Kidney (tissue), 14 donors: Measurements from ENCODE around the gene FNDC1. TPM values are rescaled to one million over a fixed set of nuclear protein-coding genes. Genes with fewer than 3 reads are reported as not detected.

Experiments used
- DNase-seq, 5 donors: peaks; one replicate each; pipeline ENCODE4 v3.0.0-alpha.2; 2013 to 2020
- FAIRE-seq: peaks from 2 replicates; lab custom pipeline; 2012; peaks lifted over from hg19 to GRCh38; lab: Jason Lieb, UNC
- H3K27ac ChIP-seq, 2 donors: one replicate each; pipeline ENCODE4 v1.7.0; 2013; ENCODE audit warnings: low read depth in 2 of 2, low read length in 2 of 2, inconsistent platforms in 1 of 2
- H3K27me3 ChIP-seq: one replicate; pipeline ENCODE4 v1.7.1; 2013; ENCODE audit warnings: low read length, inconsistent platforms; ENCODE audit not compliant: control insufficient read depth, insufficient read depth
- H3K36me3 ChIP-seq, 3 donors: one replicate each; pipeline versions ENCODE4 v1.7.0 to v1.7.1; 2013; ENCODE audit warnings: low read length in 3 of 3, control low read depth in 1 of 3, inconsistent platforms in 1 of 3; ENCODE audit not compliant: insufficient read depth in 3 of 3, control insufficient read depth in 2 of 3
- H3K4me1 ChIP-seq, 3 donors: one replicate each; pipeline versions ENCODE4 v1.7.0 to v1.7.1; 2013; ENCODE audit warnings: low read length in 3 of 3, inconsistent platforms in 1 of 3, low read depth in 1 of 3; ENCODE audit not compliant: control insufficient read depth in 2 of 3, insufficient read depth in 2 of 3
- H3K4me3 ChIP-seq, 3 donors: one replicate each; pipeline versions ENCODE4 v1.7.0 to v1.8.1; 2013; ENCODE audit warnings: low read length in 3 of 3, control low read depth in 1 of 3, inconsistent platforms in 1 of 3
- H3K9ac ChIP-seq, 3 donors: one replicate each; pipeline versions ENCODE4 v1.7.0 to v1.7.1; 2013; ENCODE audit warnings: low read length in 3 of 3, control low read depth in 1 of 3, inconsistent platforms in 1 of 3
- H3K9me3 ChIP-seq, 3 donors: one replicate each; pipeline versions ENCODE4 v1.7.0 to v1.7.1; 2013; ENCODE audit warnings: low read length in 3 of 3, control low read depth in 1 of 3, inconsistent platforms in 1 of 3; ENCODE audit not compliant: control insufficient read depth in 2 of 3, insufficient read depth in 1 of 3
- intact Hi-C: fragments of 100-400 bp; cut with DNase I; formaldehyde crosslinking; loops from one replicate; pipeline ENCODE4 v1.11.1; 2022
- polyA plus RNA-seq: library from polyadenylated mRNA; stranded (reverse); fragments of 350-450 nt; fragmentation: Illumina TruSeq; extraction: RNeasy Lipid Tissue Mini Kit (QIAGEN cat#74804); gene quantifications from one replicate; pipeline ENCODE4 v1.2.3, GENCODE V29; 2014; ENCODE audit warnings: low read depth, low replicate concordance; ENCODE audit not compliant: insufficient read depth
- total RNA-seq: library from RNA; stranded (reverse); fragmentation: NEBNext Ultra II Directional; extraction: Animal tissue kit (Norgen Biotek cat#: 25700); gene quantifications from one replicate; pipeline ENCODE4 v1.2.1, GENCODE V29; 2021
- TF ChIP-seq, protein P1 (sequence below): IDR thresholded peaks from 3 replicates; pipeline ENCODE4 v1.5.1; 2012; ENCODE audit warnings: mild to moderate bottlenecking, moderate library complexity, borderline replicate concordance; ENCODE audit not compliant: insufficient read depth; ENCODE audit errors: extremely low read depth
- donor health status: control.
- donor health status: control.
- donor health status: control.
- donor health status: control.
- donor health status: control.
- donor health status: DM: yes; HTN: yes; CAD: no.
- donor health status: Normal renal cell carcinoma (clear cell type).

FNDC1 gene
- total and polyA plus RNA-seq, 2 donors from 2014 or later: 0.69 to 1.3 TPM

DNA sequence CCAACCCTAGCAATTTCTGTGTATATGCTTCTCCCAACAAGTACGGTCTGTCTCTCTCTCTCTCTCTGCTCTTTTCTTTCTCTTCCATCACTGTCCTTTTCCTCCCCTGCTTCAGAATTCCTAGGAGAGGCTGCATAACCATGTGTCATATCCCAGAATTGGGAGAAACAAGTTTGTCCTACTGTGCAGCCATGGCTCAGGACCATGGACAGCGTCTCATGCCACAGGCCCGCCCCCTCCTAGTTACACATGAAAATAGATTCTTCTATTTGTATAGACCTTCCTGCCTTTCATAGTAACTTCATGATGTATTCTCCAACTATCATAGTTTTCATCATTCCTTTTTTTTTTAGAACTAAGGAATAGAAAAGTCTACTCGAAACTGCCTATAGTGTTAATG lies 98.0 kb downstream of the FNDC1 start:
- no peak overlapping the region for H3K27ac ChIP-seq

DNA sequence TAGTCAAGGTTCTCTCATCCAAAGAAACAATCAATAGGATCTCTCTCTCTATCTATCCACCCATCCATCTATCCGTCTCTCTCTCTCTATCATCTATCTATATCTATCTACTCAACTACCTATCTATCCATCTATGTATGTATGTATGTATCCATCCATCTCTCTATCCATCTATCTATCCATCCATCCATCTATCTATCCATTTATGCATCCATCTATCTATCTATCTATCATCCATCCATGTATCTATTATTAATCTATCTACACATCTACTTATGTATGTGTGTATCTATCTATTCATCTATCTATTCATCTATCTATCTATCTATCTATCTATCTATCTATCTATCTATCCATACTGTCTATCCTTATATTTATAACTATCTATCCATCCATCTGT lies 99.3 kb downstream of the FNDC1 start:
- FAIRE-seq: no peak

More for the DNA sequence above, 98.0 kb downstream of the FNDC1 start:
- FAIRE-seq (no peak), DNase-seq (peak in 3 of 5 donors; percentile 46 to 63 (median 56))
- Histone ChIP-seq H3K4me3 (no peak overlapping the region), H3K27me3 (no peaks in the 10 kb centered on the region), H3K9me3 (no peaks in the 10 kb centered on the region), H3K36me3 (no peaks in the 10 kb centered on the region), H3K4me1 (no peaks in the 10 kb centered on the region), H3K9ac (no peak overlapping the region)
- intact Hi-C loops: no loop called here
- TF ChIP-seq, protein P1, sequence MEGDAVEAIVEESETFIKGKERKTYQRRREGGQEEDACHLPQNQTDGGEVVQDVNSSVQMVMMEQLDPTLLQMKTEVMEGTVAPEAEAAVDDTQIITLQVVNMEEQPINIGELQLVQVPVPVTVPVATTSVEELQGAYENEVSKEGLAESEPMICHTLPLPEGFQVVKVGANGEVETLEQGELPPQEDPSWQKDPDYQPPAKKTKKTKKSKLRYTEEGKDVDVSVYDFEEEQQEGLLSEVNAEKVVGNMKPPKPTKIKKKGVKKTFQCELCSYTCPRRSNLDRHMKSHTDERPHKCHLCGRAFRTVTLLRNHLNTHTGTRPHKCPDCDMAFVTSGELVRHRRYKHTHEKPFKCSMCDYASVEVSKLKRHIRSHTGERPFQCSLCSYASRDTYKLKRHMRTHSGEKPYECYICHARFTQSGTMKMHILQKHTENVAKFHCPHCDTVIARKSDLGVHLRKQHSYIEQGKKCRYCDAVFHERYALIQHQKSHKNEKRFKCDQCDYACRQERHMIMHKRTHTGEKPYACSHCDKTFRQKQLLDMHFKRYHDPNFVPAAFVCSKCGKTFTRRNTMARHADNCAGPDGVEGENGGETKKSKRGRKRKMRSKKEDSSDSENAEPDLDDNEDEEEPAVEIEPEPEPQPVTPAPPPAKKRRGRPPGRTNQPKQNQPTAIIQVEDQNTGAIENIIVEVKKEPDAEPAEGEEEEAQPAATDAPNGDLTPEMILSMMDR: no peak

DNA sequence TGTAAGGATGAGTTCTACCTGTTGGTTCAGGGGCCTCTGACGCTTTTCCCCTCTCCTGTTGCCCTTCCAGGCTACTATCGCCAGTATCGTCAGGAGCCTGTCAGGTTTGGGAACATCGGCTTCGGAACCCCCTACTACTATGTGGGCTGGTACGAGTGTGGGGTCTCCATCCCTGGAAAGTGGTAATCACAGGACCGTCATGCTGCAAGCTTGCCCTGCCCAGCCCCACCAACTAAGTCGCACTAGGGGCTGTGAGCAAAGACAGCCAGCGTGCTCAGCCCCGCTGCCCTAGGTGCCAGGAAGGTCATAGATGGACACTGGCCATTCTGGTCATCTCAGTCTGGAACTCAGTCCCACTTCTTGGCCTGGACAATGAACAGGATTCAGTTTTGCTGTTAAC lies 102.1 kb downstream of the FNDC1 start:
- Histone ChIP-seq H3K27me3 (no peaks in the 10 kb centered on the region), H3K9me3 (no peaks in the 10 kb centered on the region), H3K4me3 (no peak overlapping the region), H3K36me3 (no peaks in the 10 kb centered on the region), H3K27ac (no peak overlapping the region), H3K9ac (no peak overlapping the region), H3K4me1 (no peaks in the 10 kb centered on the region)
- intact Hi-C loops: no loop called here
- DNase-seq: no peak
- FAIRE-seq: no peak
- TF ChIP-seq, protein P1: no peak

More for the DNA sequence above, 99.3 kb downstream of the FNDC1 start:
- no peak overlapping the region for H3K9ac ChIP-seq
- TF ChIP-seq, protein P1: no peak
- H3K36me3 ChIP-seq: no peaks in the 10 kb centered on the region
- no peaks in the 10 kb centered on the region for H3K27me3 ChIP-seq
- DNase-seq: no peak
- H3K4me3 ChIP-seq: no peak overlapping the region
- no peaks in the 10 kb centered on the region for H3K4me1 ChIP-seq
- no peak overlapping the region for H3K27ac ChIP-seq
- H3K9me3 ChIP-seq: no peaks in the 10 kb centered on the region
- intact Hi-C loops: no loop called here

DNA sequence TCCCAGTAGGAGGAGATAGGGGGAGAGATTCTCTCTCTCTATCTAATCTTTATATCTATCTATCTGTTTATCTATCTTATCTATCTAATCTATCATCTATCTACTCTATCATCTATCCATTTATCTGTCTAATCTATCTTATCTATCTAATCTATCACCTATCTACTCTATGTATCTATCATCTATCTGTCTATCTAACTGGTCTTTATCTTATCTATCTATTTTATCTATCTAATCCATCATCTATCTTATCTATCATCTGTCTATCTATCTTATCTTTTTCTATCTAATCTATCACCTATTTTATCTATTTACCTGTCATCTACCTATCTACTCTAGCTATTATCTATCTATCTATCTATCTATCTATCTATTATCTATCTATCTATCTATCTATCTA lies 109.4 kb downstream of the FNDC1 start:
- no peaks in the 10 kb centered on the region for H3K4me1 ChIP-seq
- H3K4me3 ChIP-seq: no peak overlapping the region
- intact Hi-C loops: no loop called here
- no peak overlapping the region for H3K27ac ChIP-seq
- TF ChIP-seq, protein P1: no peak
- DNase-seq (no peak), FAIRE-seq (no peak)
- no peaks in the 10 kb centered on the region for H3K27me3 ChIP-seq
- no peaks in the 10 kb centered on the region for H3K9me3 ChIP-seq
- H3K9ac ChIP-seq: no peak overlapping the region
- no peaks in the 10 kb centered on the region for H3K36me3 ChIP-seq
